Endothelial cell of umbilical vein (primary cell): Measurements from ENCODE around the gene RLF. TPM values are rescaled to one million over a fixed set of nuclear protein-coding genes. Genes with fewer than 3 reads are reported as not detected.

Source experiments
- BruUV-seq: library from RNA; stranded (reverse); fragments of 400-500 nt; replicated peaks from 2 replicates; lab custom pipeline; 2021; lab: Mats Ljungman, UMichigan
- CTCF ChIA-PET: fragments of 300-600, 350-600 bp; sonication (Branson Sonifier 250); formaldehyde crosslinking; loops from one replicate; lab custom pipeline; 2021; ENCODE audit warnings: antibody characterized with exemption, inconsistent platforms; lab: Charles Lee
- POLR2A ChIA-PET: fragments of 300-600, 350-600 bp; sonication (Branson Sonifier 250); formaldehyde crosslinking; loops from one replicate; lab custom pipeline; 2021; ENCODE audit warnings: antibody characterized with exemption, inconsistent platforms; lab: Charles Lee
- DNase-seq: peaks from one replicate; pipeline ENCODE4 v3.0.0-alpha.2; 2011; ENCODE audit warnings: low read depth, low spot score
- FAIRE-seq: peaks from 2 replicates; lab custom pipeline; 2011; peaks lifted over from hg19 to GRCh38; lab: Jason Lieb, UNC
- H2AFZ ChIP-seq: 2 replicates; pipeline ENCODE4 v1.6.0; 2012; ENCODE audit warnings: low read depth, low read length, control low read depth, inconsistent platforms
- H3K27ac ChIP-seq: 2 replicates; pipeline ENCODE4 v1.5.1; 2011; ENCODE audit warnings: low read depth, mild to moderate bottlenecking, control low read depth, low read length, moderate library complexity; ENCODE audit not compliant: insufficient read depth
- H3K27me3 ChIP-seq, 2 experiments: 2 replicates each; pipeline versions ENCODE4 v1.6.0 to v1.6.1; 2011; ENCODE audit warnings: low read length in 2 of 2, mixed read lengths in 1 of 2; ENCODE audit not compliant: control insufficient read depth in 2 of 2, insufficient read depth in 2 of 2
- H3K36me3 ChIP-seq, 2 experiments: 2 replicates in 1 of 2; 3 replicates in 1 of 2; pipeline ENCODE4 v1.5.1; 2011; ENCODE audit warnings: low read length in 2 of 2, mild to moderate bottlenecking in 1 of 2, moderate library complexity in 1 of 2; ENCODE audit not compliant: control insufficient read depth in 2 of 2, insufficient read depth in 2 of 2; ENCODE audit errors: extremely low read depth in 1 of 2
- H3K4me1 ChIP-seq: 3 replicates; pipeline ENCODE4 v1.5.1; 2011; ENCODE audit warnings: mild to moderate bottlenecking, low read length; ENCODE audit not compliant: control insufficient read depth, insufficient read depth; ENCODE audit errors: extremely low read depth
- H3K4me2 ChIP-seq: 2 replicates; pipeline ENCODE4 v1.6.1; 2011; ENCODE audit warnings: low read length, control low read depth, mixed read lengths; ENCODE audit not compliant: insufficient read depth
- H3K4me3 ChIP-seq, 3 experiments: fragments of 200-600 bp in 1 of 3; sonication (generic), shearing (Covaris generic) in 1 of 3; replicated peaks in 1 of 3; 2 replicates each; pipeline ENCODE4 v1.5.1; 2011 to 2016; ENCODE audit warnings: control low read depth in 3 of 3, low read length in 3 of 3, mild to moderate bottlenecking in 2 of 3, inconsistent platforms in 1 of 3, low read depth in 1 of 3, moderate library complexity in 1 of 3; ENCODE audit not compliant: insufficient read depth in 1 of 3
- H3K79me2 ChIP-seq: 2 replicates; pipeline ENCODE4 v1.6.0; 2012; ENCODE audit warnings: low read length, inconsistent platforms; ENCODE audit not compliant: control insufficient read depth, insufficient read depth
- H3K9ac ChIP-seq: replicated peaks from 2 replicates; pipeline ENCODE3; 2011; ENCODE audit warnings: low read length, control low read depth; ENCODE audit not compliant: insufficient read depth; ENCODE audit errors: extremely low read depth
- H3K9me1 ChIP-seq: replicated peaks from 3 replicates; pipeline ENCODE4 v1.6.0; 2011; ENCODE audit warnings: mild to moderate bottlenecking, low read length; ENCODE audit not compliant: control insufficient read depth, insufficient read depth; ENCODE audit errors: extremely low read depth
- H3K9me3 ChIP-seq: replicated peaks from 2 replicates; pipeline ENCODE4 v1.5.1; 2012; ENCODE audit warnings: low read length, inconsistent platforms; ENCODE audit not compliant: control insufficient read depth, insufficient read depth
- H4K20me1 ChIP-seq: replicated peaks from 2 replicates; pipeline ENCODE3; 2011; ENCODE audit warnings: mild to moderate bottlenecking, low read length; ENCODE audit not compliant: control insufficient read depth, insufficient read depth; ENCODE audit errors: extremely low read depth
- EZH2 ChIP-seq: IDR thresholded peaks from 2 replicates; pipeline ENCODE4 v1.6.1; 2012; ENCODE audit warnings: borderline replicate concordance, low read depth, mild to moderate bottlenecking, moderate library complexity, low read length, inconsistent platforms; ENCODE audit not compliant: severe bottlenecking
- FOS ChIP-seq: IDR thresholded peaks from 2 replicates; pipeline ENCODE4 v1.6.1; 2011; ENCODE audit warnings: mild to moderate bottlenecking, low read length, moderate library complexity, borderline replicate concordance; ENCODE audit not compliant: insufficient read depth
- GATA2 ChIP-seq: IDR thresholded peaks from 2 replicates; pipeline ENCODE4 v1.7.0; 2011; ENCODE audit warnings: low read depth, mild to moderate bottlenecking, moderate library complexity, mixed read lengths, low read length; ENCODE audit not compliant: insufficient read length, insufficient read depth
- JUN ChIP-seq: IDR thresholded peaks from 2 replicates; pipeline ENCODE4 v1.6.1; 2011; ENCODE audit warnings: borderline replicate concordance, low read depth; ENCODE audit not compliant: insufficient read length, insufficient read depth
- MYC ChIP-seq: IDR thresholded peaks from one replicate; pipeline ENCODE4 v1.6.1; 2011; ENCODE audit warnings: mild to moderate bottlenecking, low read depth, low read length
- POLR2A ChIP-seq: IDR thresholded peaks from 2 replicates; pipeline ENCODE4 v1.6.1; 2012; ENCODE audit warnings: low read depth, mild to moderate bottlenecking, control low read depth, low read length
- POLR2AphosphoS5 ChIP-seq: IDR thresholded peaks from 2 replicates; pipeline ENCODE4 v1.6.1; 2012; ENCODE audit warnings: low read depth, mild to moderate bottlenecking, control low read depth, low read length, moderate library complexity; ENCODE audit not compliant: insufficient read depth
- dilution Hi-C: fragments of 300-500 bp; cut with MboI; formaldehyde crosslinking; loops from one replicate; pipeline ENCODE4 v1.15.0; 2019; ENCODE audit warnings: low sequenced_read_pairs; ENCODE audit not compliant: extremely low pct_ligation_motif_present
- intact Hi-C: fragments of 100-400 bp; cut with micrococcal nuclease; formaldehyde crosslinking; loops from one replicate; pipeline ENCODE4 v1.10.0; 2022
- polyA plus RNA-seq, 4 experiments: library from polyadenylated mRNA; depleted of rRNA in 3 of 4; stranded (reverse) in 3 of 4; unstranded in 1 of 4; fragments of >200 nt; gene quantifications; 2 replicates each; pipeline versions ENCODE4 v1.2.1 to v1.2.3, GENCODE V29; 2011 to 2012; ENCODE audit warnings: missing spikeins in 1 of 4
- total RNA-seq: library from RNA; stranded (reverse); gene quantifications from 2 replicates; pipeline ENCODE4 v1.2.3, GENCODE V29; 2021
- TF ChIP-seq, protein P1 (sequence below): IDR thresholded peaks from 2 replicates; pipeline ENCODE4 v1.6.1; 2011; ENCODE audit not compliant: insufficient read depth, insufficient read length
- TF ChIP-seq, protein P2 (sequence below), 2 donors: IDR thresholded peaks; 1 replicate in 1 of 2; 2 replicates in 1 of 2; pipeline ENCODE4 v1.5.1; 2011; ENCODE audit warnings: low read length in 2 of 2, mild to moderate bottlenecking in 2 of 2, moderate library complexity in 2 of 2, control low read depth in 1 of 2, inconsistent platforms in 1 of 2, low read depth in 1 of 2; ENCODE audit not compliant: insufficient read depth in 1 of 2; ENCODE audit errors: extremely low read depth in 1 of 2

Gene RLF
- total and polyA plus RNA-seq, 2 donors (not counting 3 experiments of a cell fraction or from before 2014, with no cell fraction given) = 2.7 to 9.4 TPM

DNA sequence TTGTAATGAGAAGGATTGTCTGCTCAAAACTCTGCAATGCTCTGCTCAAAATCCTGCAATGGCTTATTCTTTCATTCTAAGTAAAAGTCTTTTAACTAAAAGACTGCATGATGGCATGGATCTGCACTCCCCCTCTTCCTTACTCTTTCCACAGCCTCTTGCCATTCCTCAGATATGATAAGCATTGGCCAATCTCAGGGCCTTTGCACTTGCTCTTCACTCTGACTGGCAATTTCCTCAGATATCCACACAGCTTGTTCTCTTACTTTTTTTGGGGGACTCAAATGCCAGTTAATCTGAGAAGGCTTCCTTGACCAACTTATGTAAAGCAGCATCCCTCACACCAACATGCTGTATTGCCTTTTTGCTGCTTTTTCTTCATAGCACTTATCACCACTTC is 94.0 kb downstream of the RLF start:
- H3K27ac ChIP-seq = no peak overlapping the region
- no peaks in the 10 kb centered on the region for H4K20me1 ChIP-seq
- BruUV-seq = no TSS peak
- dilution Hi-C loops = no loop called here
- H3K9me3 ChIP-seq = no peaks in the 10 kb centered on the region
- FAIRE-seq = no peak
- TF ChIP-seq JUN = no peak
- TF ChIP-seq POLR2A = no peak
- no peak for TF ChIP-seq FOS
- no peak for TF ChIP-seq MYC
- TF ChIP-seq EZH2 = no peak
- TF ChIP-seq GATA2 = no peak
- TF ChIP-seq, protein P1, sequence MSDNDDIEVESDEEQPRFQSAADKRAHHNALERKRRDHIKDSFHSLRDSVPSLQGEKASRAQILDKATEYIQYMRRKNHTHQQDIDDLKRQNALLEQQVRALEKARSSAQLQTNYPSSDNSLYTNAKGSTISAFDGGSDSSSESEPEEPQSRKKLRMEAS = no peak
- no peak for TF ChIP-seq POLR2AphosphoS5
- TF ChIP-seq, protein P2, sequence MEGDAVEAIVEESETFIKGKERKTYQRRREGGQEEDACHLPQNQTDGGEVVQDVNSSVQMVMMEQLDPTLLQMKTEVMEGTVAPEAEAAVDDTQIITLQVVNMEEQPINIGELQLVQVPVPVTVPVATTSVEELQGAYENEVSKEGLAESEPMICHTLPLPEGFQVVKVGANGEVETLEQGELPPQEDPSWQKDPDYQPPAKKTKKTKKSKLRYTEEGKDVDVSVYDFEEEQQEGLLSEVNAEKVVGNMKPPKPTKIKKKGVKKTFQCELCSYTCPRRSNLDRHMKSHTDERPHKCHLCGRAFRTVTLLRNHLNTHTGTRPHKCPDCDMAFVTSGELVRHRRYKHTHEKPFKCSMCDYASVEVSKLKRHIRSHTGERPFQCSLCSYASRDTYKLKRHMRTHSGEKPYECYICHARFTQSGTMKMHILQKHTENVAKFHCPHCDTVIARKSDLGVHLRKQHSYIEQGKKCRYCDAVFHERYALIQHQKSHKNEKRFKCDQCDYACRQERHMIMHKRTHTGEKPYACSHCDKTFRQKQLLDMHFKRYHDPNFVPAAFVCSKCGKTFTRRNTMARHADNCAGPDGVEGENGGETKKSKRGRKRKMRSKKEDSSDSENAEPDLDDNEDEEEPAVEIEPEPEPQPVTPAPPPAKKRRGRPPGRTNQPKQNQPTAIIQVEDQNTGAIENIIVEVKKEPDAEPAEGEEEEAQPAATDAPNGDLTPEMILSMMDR (IDR thresholded peaks at IDR 0.05; ENCODE audit: extremely low read depth in 1 of 2, insufficient read depth in 1 of 2, low read depth in 1 of 2, low read length in 2 of 2) = no peak
- ChIA-PET CTCF (no interaction called here), POLR2A (no interaction called here)
- no peak for DNase-seq
- peaks cover 25% of the 10 kb centered on the region for H3K79me2 ChIP-seq
- no peaks in the 10 kb centered on the region for H3K27me3 ChIP-seq
- no peak overlapping the region for H3K9ac ChIP-seq
- intact Hi-C loops = loop anchor here (5.0 kb wide), 1 partner anchor 213 kb away; the partner anchor contains the start of gene CAP1
- no peaks in the 10 kb centered on the region for H3K9me1 ChIP-seq
- H3K36me3 ChIP-seq = peaks cover 0 to under 1% of the 10 kb centered on the region in 2 experiments
- H3K4me2 ChIP-seq = no peak overlapping the region
- H3K4me1 ChIP-seq = peaks cover 9% of the 10 kb centered on the region
- no peak overlapping the region for H2AFZ ChIP-seq
- no peak overlapping the region for H3K4me3 ChIP-seq
